ENCODE results near the gene DLX4.

GRCh38 chr17:49958723-49959122 is 10.3 kb upstream of the DLX4 start:
- TF ChIP-seq POLR2A (IDR thresholded peaks at IDR 0.05; ENCODE audit: low read length) (no peak), GATA1 (IDR thresholded peaks at IDR 0.05; ENCODE audit: low read depth, low read length) (no peak)
